A549 (cell line): ENCODE measurements around the gene CCDC40. TPM values are rescaled to one million over a fixed set of nuclear protein-coding genes. Genes with fewer than 3 reads are reported as not detected.

Source experiments
- EHF ChIP-seq: fragments of 250-450 bp; sonication (Bioruptor Pico); IDR thresholded peaks from 2 replicates; pipeline ENCODE4 v1.5.0; 2020; ENCODE audit warnings: mild to moderate bottlenecking
- EP300 ChIP-seq, 2 experiments: fragments of >200 bp; sonication (Bioruptor Twin); formaldehyde crosslinking; IDR thresholded peaks; 2 replicates in 1 of 2; 3 replicates in 1 of 2; pipeline ENCODE4 v1.6.1; 2016 to 2017
- HDAC2 ChIP-seq: fragments of 200-600 bp; sonication (generic); IDR thresholded peaks from 2 replicates; pipeline ENCODE4 v1.6.1; 2016
- JUNB ChIP-seq: fragments of >200 bp; sonication (Bioruptor Twin); formaldehyde crosslinking; IDR thresholded peaks from 2 replicates; pipeline ENCODE4 v1.6.1; 2016
- RCOR1 ChIP-seq: fragments of 150-350 bp; IDR thresholded peaks from 2 replicates; pipeline ENCODE4 v1.6.1; 2014; ENCODE audit warnings: antibody characterized with exemption, low read length, low read depth
- RFX5 ChIP-seq: fragments of 450-650 bp; IDR thresholded peaks from 2 replicates; pipeline ENCODE4 v1.7.1; 2014; ENCODE audit warnings: antibody characterized with exemption, mild to moderate bottlenecking, moderate library complexity
- SMC3 ChIP-seq: fragments of >200 bp; sonication (Bioruptor Twin); formaldehyde crosslinking; IDR thresholded peaks from 3 replicates; pipeline ENCODE4 v1.6.1; 2018; ENCODE audit warnings: inconsistent platforms
- ZFP36 ChIP-seq: fragments of 450-650 bp; IDR thresholded peaks from 2 replicates; pipeline ENCODE4 v1.6.1; 2014; ENCODE audit warnings: borderline replicate concordance; ENCODE audit not compliant: partially characterized antibody
- polyA plus RNA-seq, 4 experiments: library from polyadenylated mRNA; depleted of rRNA in 3 of 4; stranded (reverse); fragments of >200 nt; fragmentation: RNase III in 1 of 4; extraction: RNeasy Plus Mini Kit Qiagen cat#74134 plus additional on column Dnase treatment in 1 of 4; gene quantifications; 2 replicates in 3 of 4; 3 replicates in 1 of 4; pipeline ENCODE4 v1.2.3, GENCODE V29; 2011 to 2017
- small RNA-seq, 6 experiments: library from RNA; depleted of rRNA; stranded (forward); fragments of <200 nt; gene quantifications; one replicate each; pipeline ENCODE3, GENCODE V24; 2012
- TF ChIP-seq, protein P1 (sequence below): IDR thresholded peaks from 2 replicates; pipeline ENCODE4 v1.6.1; 2012

Gene CCDC40
- polyA plus RNA-seq, 2 of the 4 experiments (the other 2 are of a cell fraction) = 5.9 to 11.3 TPM

DNA sequence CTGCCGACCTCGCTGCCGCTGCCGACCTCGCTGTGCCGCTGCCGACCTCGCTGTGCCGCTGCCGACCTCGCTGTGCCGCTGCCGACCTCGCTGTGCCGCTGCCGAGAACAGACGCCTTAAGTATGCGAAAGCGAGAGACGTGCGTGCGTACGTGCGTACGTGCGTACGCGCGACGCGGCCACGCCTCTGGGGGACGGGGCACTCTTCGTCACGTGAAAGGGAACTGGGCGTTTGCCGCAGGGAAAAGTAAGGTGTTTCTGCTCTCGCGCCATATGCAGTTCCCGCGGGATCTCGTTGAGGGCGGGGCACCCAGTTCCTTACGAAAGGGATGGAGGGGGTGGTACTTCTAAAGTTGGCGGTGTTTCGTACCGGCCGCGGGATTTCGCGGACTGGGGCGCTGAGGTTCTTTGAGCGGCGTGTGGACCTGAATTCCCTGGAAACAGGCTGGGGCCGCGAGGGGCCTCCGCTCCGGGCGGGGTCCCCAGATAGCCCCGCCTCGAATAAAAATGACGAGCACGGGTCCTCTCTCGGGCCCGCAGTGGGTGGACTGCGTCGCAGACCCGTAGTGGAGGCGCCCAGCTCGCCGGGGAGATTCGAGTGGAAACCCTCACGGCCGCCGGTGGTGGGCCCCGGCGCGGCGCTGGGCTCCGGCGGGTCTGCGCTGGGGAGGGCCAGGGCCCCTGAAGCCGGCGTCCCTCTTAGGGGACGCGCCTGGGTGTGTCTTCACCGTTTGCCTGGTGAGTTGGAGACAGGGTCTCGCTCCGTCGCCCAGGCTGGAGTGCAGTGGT is 110.8 kb downstream of the CCDC40 start, which contains the start of gene EIF4A3 (continued):
- TF ChIP-seq, protein P1, sequence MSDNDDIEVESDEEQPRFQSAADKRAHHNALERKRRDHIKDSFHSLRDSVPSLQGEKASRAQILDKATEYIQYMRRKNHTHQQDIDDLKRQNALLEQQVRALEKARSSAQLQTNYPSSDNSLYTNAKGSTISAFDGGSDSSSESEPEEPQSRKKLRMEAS = peak; percentile 91
- TF ChIP-seq RCOR1 = no peak
- no peak for TF ChIP-seq EHF
- TF ChIP-seq HDAC2 = no peak
- no peak for TF ChIP-seq ZFP36
- TF ChIP-seq EP300 (IDR thresholded peaks at IDR 0.05) = no peak
- 0 out of 2 replicates have a peak, but pooled peaks have one; percentile 7 for TF ChIP-seq RFX5
- TF ChIP-seq JUNB = no peak
- no peak for TF ChIP-seq SMC3

Small RNA genes within 50 kb of the gene (small RNA-seq; reads per million reads assigned to genes)
- gene AC087741.2 (0 reads per million in 6 experiments), gene MIR1268B (0 reads per million in 6 experiments)

Other genes starting within 250 kb of the CCDC40 start
- gene CBX8, start 239.6 kb upstream of the CCDC40 start, polyA plus RNA-seq (2011; rRNA removed) = 1.5 and 2.8 TPM in 2 replicates
- 11.0 to 13.1 TPM (median 11.9 TPM) in 3 replicates for gene CBX8, start 239.6 kb upstream of the CCDC40 start, polyA plus RNA-seq (2017; fragmentation: RNase III; extraction: RNeasy Plus Mini Kit Qiagen cat#74134 plus additional on column Dnase treatment)
- 21.9 and 34.1 TPM in 2 replicates for gene CBX4, start 197.2 kb upstream of the CCDC40 start, polyA plus RNA-seq (2011; rRNA removed)
- 25.9 to 31.9 TPM (median 31.0 TPM) in 3 replicates for gene CBX4, start 197.2 kb upstream of the CCDC40 start, polyA plus RNA-seq (2017; fragmentation: RNase III; extraction: RNeasy Plus Mini Kit Qiagen cat#74134 plus additional on column Dnase treatment)
- 8.9 and 12.9 TPM in 2 replicates for gene TBC1D16, start 770 bp upstream of the CCDC40 start, polyA plus RNA-seq (2011; rRNA removed)
- 11.5 to 12.5 TPM (median 12.3 TPM) in 3 replicates for gene TBC1D16, start 770 bp upstream of the CCDC40 start, polyA plus RNA-seq (2017; fragmentation: RNase III; extraction: RNeasy Plus Mini Kit Qiagen cat#74134 plus additional on column Dnase treatment)
- gene GAA, start 64.9 kb downstream of the CCDC40 start, polyA plus RNA-seq (2011; rRNA removed) = 5.7 and 9.5 TPM in 2 replicates
- gene GAA, start 64.9 kb downstream of the CCDC40 start, polyA plus RNA-seq (2017; fragmentation: RNase III; extraction: RNeasy Plus Mini Kit Qiagen cat#74134 plus additional on column Dnase treatment) = 36.5 to 48.2 TPM (median 47.4 TPM) in 3 replicates
- gene EIF4A3, start 110.5 kb downstream of the CCDC40 start, polyA plus RNA-seq (2011; rRNA removed) = 181 and 201 TPM in 2 replicates
- gene EIF4A3, start 110.5 kb downstream of the CCDC40 start, polyA plus RNA-seq (2017; fragmentation: RNase III; extraction: RNeasy Plus Mini Kit Qiagen cat#74134 plus additional on column Dnase treatment) = 180 to 196 TPM (median 189 TPM) in 3 replicates
- gene CARD14, start 133.4 kb downstream of the CCDC40 start, polyA plus RNA-seq (2011; rRNA removed) = 0.11 and 0.18 TPM in 2 replicates
- 0.08 to 0.26 TPM (median 0.17 TPM) in 3 replicates for gene CARD14, start 133.4 kb downstream of the CCDC40 start, polyA plus RNA-seq (2017; fragmentation: RNase III; extraction: RNeasy Plus Mini Kit Qiagen cat#74134 plus additional on column Dnase treatment)
- 14.1 and 14.5 TPM in 2 replicates for gene SGSH, start 183.7 kb downstream of the CCDC40 start, polyA plus RNA-seq (2011; rRNA removed)
- 24.0 to 26.2 TPM (median 24.7 TPM) in 3 replicates for gene SGSH, start 183.7 kb downstream of the CCDC40 start, polyA plus RNA-seq (2017; fragmentation: RNase III; extraction: RNeasy Plus Mini Kit Qiagen cat#74134 plus additional on column Dnase treatment)
- gene SLC26A11, start 183.8 kb downstream of the CCDC40 start, polyA plus RNA-seq (2011; rRNA removed) = 8.3 and 9.5 TPM in 2 replicates
- gene SLC26A11, start 183.8 kb downstream of the CCDC40 start, polyA plus RNA-seq (2017; fragmentation: RNase III; extraction: RNeasy Plus Mini Kit Qiagen cat#74134 plus additional on column Dnase treatment) = 9.1 to 13.7 TPM (median 13.1 TPM) in 3 replicates
- 127 and 182 TPM in 2 replicates for gene RNF213, start 224.2 kb downstream of the CCDC40 start, polyA plus RNA-seq (2011; rRNA removed)
- 55.6 to 61.6 TPM (median 59.1 TPM) in 3 replicates for gene RNF213, start 224.2 kb downstream of the CCDC40 start, polyA plus RNA-seq (2017; fragmentation: RNase III; extraction: RNeasy Plus Mini Kit Qiagen cat#74134 plus additional on column Dnase treatment)